Activated T-cell treated with anti-CD3 and anti-CD28 coated beads for 1 hour (primary cell): Measurements from ENCODE around the gene MAP2K6.

Source experiments
- DNase-seq: peaks from one replicate; pipeline ENCODE4 v3.0.0-alpha.2; 2020; ENCODE audit warnings: low read depth

The MAP2K6 gene

GRCh38 chr17:69427486-69428197, 13.1 kb downstream of the MAP2K6 start:
- no peak for DNase-seq

- no peak for DNase-seq
Measured at GRCh38 chr17:69428252-69428980, 13.9 kb downstream of the MAP2K6 start.

DNA sequence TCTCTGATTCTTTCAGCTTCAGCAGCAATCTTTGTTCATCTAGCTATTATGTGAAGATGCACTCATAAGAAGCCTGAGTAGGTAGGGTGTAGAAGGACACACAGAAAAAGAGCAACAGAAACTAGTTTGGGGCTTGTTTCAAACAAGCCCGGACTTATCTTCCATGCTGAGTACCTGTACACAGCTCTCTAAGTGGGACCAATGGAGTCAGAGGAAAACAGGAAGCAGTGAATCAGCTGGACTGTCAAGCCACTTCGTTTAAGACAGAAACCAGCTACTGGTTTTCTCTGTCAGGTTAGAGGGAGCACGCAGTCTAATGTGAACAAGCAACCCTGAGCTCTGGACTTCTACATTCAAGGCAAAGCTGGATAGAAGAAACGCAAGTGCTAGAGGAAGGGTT, 16.0 kb downstream of the MAP2K6 start:
- no peak for DNase-seq

DNA sequence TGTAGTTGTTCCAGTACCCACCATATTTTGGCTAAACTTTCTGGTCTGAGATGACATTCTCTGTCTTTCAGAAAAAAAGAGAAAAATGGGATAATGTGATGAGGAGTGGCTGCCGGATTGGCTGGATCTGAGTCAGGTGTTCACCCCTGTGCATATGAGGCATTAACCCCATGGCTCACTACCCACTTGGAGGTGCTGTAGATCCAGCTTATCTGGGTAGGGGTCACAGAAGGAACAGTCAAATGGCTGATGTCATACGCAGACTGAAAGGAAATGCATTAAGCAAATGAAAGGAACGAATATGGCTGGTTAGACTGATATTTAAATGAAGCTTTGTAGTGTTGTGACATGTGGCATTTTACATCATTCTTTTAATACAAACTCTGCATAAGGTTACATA, 17.3 kb downstream of the MAP2K6 start:
- DNase-seq, result no peak

DNA sequence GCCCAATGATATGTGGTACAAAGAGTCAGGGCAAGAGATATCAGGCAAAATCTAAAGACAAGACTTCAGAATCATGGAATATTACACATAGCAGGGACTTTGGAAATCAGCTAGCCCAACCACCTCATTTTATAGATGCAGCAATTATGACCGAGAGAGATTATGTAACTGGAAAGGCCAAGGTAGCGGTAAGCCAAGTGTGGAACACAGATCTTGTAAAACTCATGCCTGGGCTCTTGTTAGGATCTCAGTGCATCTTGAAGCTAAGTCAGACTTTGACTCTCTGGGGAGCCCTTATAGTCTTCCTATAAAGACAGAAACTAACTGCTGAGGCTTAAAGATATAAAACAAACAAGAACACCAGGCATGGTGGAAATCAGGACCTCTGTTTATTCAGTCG, 18.6 kb downstream of the MAP2K6 start:
- DNase-seq, result no peak

DNA sequence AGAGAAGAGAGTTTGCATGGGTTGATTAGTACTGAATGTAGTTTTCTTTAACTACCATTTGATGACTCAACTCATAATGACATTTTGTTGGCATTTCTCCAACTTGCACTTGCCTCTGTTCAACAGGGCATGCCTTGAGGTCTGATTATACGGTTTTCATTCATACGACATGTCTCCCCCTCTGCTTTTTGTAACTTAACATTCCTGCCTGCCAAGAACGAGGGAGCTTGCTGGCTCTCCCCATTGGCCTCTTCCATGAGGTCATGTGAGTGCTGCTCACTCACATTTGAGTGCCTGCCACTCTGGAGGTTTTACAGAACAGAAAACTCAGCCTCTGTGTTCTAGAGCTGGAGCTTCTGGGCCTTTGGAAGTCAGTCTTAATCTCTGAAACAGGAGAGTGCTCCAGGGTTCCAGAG, 19.7 kb downstream of the MAP2K6 start:
- DNase-seq, result no peak

DNA sequence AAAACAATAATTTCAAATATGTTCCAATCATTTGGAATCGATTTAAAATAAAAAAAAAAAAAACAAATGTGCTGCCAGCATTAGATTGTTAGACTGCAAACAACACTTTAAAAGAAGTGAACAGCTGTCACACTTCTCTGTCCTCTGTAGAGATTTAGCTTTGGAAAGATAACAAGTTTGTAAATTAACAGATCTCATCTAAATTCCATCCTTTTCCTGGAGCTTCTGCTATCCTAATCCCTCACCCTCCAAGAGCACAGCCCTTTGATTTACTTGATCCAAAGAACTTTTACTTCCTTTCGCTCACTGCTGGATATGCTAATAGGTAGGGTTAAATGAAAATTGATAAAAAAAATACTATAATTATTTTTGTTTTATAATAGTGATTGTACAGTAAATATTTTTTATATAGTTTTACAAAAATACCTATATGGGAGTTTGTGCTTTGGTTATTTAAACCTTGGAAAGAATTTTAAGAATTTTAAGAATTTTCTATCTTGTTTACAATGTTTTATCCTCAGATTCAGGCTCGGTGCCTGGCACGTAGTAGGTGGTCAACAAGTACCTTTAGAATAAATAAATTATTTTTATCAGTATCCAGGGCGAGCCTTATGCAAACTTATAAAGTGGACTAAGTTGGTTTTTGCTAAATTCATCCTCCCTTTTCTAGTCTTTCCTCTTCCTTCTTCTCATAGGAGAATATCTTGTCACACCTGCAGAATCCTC, 21.6 kb downstream of the MAP2K6 start:
- DNase-seq, result no peak

GRCh38 chr17:69437475-69437874, 23.0 kb downstream of the MAP2K6 start:
- DNase-seq, result no peak

DNA sequence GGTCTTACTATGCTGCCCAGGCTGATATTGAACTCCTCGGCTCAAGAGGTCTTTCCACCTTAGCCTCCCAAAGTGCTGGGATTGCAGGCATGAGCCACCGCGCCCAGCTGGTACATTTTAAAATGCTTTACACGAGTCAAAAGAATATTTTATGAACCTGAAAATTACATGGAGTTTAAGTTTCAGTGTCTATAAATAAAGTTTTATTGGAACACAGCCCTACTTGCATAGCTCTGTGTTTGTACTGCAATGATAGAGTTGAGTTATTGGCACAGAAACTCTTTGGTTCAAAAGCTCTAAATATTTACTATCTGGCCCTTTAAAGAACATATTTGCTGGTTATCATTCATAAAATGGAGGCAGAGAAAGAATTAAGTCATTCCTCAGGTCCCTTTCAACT, 24.3 kb downstream of the MAP2K6 start:
- no peak for DNase-seq

- no peak for DNase-seq
Measured at GRCh38 chr17:69441179-69441578, 26.7 kb downstream of the MAP2K6 start.

DNA sequence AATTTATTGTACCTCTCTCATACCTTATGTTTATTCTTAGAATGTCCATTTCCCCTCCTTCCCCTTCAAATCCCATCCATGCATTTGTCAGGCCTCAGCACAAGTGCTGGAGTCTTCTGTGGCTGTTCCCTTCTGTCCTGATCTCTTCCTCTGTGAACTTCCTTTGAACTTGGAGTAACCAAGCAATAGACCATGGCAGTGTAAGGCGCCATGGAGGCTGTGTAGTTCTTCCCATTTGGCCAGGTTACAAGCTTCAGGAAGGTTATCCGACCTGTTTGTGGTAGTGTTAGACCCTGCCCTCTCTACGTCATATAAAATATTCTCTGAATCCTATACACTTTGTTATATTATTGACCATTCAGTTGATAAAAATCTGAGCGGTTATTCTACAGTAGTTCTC, 28.6 kb downstream of the MAP2K6 start:
- no peak for DNase-seq

DNA sequence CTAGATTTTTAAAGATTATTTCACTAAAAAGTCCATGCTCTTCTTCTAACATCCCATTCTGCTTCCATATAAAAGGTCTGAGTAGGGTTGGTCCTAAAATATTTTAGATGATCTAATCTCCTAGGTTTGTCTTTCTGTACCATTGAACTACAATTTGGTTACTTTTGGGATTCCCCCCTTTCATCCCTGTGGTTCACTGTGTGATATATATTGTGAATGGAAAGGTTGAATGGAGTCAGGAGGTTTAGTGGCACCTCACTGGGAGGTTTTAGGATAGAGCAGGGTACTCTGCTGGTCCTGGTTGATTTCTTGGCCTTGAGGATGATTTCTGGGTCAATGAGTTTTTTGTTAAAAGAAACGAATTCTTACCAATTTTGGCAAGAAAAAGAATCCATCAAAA, 29.5 kb downstream of the MAP2K6 start:
- DNase-seq, result no peak

GRCh38 chr17:69445132-69445531, 30.6 kb downstream of the MAP2K6 start:
- no peak for DNase-seq

DNA sequence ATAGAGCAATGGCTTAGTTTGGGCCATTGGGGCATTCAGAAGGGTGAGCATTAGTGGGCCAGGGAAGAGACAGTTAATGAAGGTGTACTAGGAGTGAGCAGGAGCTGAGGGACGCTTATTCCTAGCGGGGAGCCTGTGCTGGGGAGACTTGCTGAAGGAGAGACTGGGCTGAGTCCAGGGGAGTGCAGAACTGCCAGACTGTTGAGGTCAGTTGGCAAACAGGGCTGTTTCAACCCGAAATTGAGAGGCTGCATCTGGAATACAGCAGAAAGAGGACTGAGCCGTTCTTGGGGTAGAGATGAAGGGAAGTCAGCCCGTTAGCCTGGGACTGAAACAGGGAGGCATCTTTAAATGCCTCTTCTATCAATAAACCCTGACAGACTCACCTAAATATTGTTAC, 33.2 kb downstream of the MAP2K6 start:
- no peak for DNase-seq

- DNase-seq, result no peak
Measured at GRCh38 chr17:69448431-69449102, 34.1 kb downstream of the MAP2K6 start.

DNA sequence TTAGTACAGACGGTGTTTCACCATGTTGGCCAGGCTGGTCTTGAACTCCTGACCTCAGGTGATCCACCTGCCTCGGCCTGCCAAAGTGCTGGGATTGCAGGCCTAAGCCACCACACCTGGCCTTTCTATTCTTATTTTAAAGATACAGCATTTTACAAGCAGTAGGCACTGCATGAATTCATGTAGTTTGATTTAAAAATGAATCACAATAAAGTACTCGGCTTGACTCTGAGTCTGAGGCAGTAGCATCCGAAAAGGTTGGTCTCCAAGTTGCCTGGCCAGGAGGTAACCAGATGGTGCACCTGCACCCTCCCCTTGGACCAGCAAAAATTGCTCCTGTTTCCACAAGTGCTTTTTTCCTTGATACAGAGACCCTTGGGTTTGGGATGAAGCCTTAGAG, 35.6 kb downstream of the MAP2K6 start:
- DNase-seq, result no peak

GRCh38 chr17:69450918-69451317, 36.4 kb downstream of the MAP2K6 start:
- DNase-seq, result no peak

GRCh38 chr17:69451416-69452394, 37.2 kb downstream of the MAP2K6 start:
- no peak for DNase-seq

- DNase-seq, result no peak
Measured at GRCh38 chr17:69452664-69453260, 38.3 kb downstream of the MAP2K6 start.

DNA sequence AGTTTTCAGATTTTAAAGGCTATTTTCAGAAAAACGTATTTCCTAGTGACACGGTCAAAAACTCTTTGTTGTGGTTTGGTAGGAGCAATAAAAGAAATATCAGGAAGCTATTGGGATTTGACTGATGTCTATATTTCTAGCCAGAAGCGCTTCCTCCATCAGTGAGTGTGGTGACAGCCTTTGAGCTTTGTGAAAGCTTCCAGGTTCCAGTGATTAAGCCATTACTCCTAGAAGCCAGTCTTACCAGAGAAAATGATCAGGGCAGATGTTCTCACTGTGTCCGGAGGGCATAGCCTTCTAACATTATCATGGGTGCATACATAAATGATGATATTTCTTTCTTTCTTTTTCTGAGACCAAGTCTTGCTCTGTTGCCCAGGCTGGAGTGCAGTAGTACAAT, 39.6 kb downstream of the MAP2K6 start:
- DNase-seq, result no peak

GRCh38 chr17:69455040-69455439, 40.5 kb downstream of the MAP2K6 start:
- no peak for DNase-seq
